Right ventricle myocardium superior (tissue), 1 donor: ENCODE measurements around the gene CAMK2B. TPM values are rescaled to one million over a fixed set of nuclear protein-coding genes. Genes with fewer than 3 reads are reported as not detected.
A peak's percentile ranks its signal among the peaks of the same experiment; 100 is the strongest.

Experiments
- ATAC-seq: fragments of 200-7000 bp; cut with Tn5 transposase; one replicate; pipeline ENCODE4 v1.9.1; 2020; ENCODE audit warnings: mild to moderate bottlenecking; ENCODE audit not compliant: poor library complexity
- DNase-seq: peaks from one replicate; pipeline ENCODE4 v3.0.0-alpha.2; 2020
- intact Hi-C: fragments of 100-400 bp; cut with DNase I; formaldehyde crosslinking; loops from one replicate; pipeline ENCODE4 v1.11.2; 2022
- total RNA-seq: library from RNA; stranded (reverse); fragmentation: NEBNext Ultra II Directional; extraction: Animal tissue kit (Norgen Biotek cat#: 25700); gene quantifications from one replicate; pipeline ENCODE4 v1.2.1, GENCODE V29; 2021
- donor health status: DM: no; HTN: yes; CAD: no; lungs with severe emphysema.

Gene CAMK2B
- total RNA-seq, 1 donor from 2014 or later, result 87.2 TPM

GRCh38 chr7:44194562-44195145 is 130.7 kb downstream of the CAMK2B start:
- ATAC-seq (no peak), DNase-seq (no peak)
- intact Hi-C loops, result loop anchor here (5.0 kb wide), 1 partner anchor 67 kb away; no protein-coding TSS in a partner anchor

GRCh38 chr7:44194069-44194468 is 131.3 kb downstream of the CAMK2B start:
- intact Hi-C loops, result no loop called here
- ATAC-seq (no peak), DNase-seq (no peak)

- ATAC-seq (no peak), DNase-seq (no peak)
- intact Hi-C loops, result no loop called here
Observed at GRCh38 chr7:44193011-44193802, 132.2 kb downstream of the CAMK2B start.

- intact Hi-C loops, result no loop called here
- DNase-seq (no peak), ATAC-seq (no peak)
Observed at GRCh38 chr7:44191171-44191570, 134.2 kb downstream of the CAMK2B start.

- no peak for DNase-seq
- intact Hi-C loops, result loop anchor here (5.0 kb wide), 1 partner anchor 53 kb away; no protein-coding TSS in a partner anchor
- ATAC-seq, result no peak
Observed at GRCh38 chr7:44189993-44190872, 135.2 kb downstream of the CAMK2B start.

GRCh38 chr7:44189286-44189992 is 136.0 kb downstream of the CAMK2B start, which contains the start of gene GCK:
TSS of gene GCK (minus strand) at chr7:44189439. CDS start at chr7:44188953, 486 bp downstream.
- intact Hi-C loops, result loop anchor here (5.0 kb wide), 1 partner anchor 52 kb away; no protein-coding TSS in a partner anchor
- DNase-seq, result no peak
- no peak for ATAC-seq

GRCh38 chr7:44188480-44189225 is 136.7 kb downstream of the CAMK2B start:
- intact Hi-C loops, result loop anchor here (5.0 kb wide), 1 partner anchor 51 kb away; no protein-coding TSS in a partner anchor
- ATAC-seq (no peak), DNase-seq (no peak)

GRCh38 chr7:44187636-44188416 is 137.6 kb downstream of the CAMK2B start:
- no peak for ATAC-seq
- intact Hi-C loops, result loop anchor here (5.0 kb wide), 1 partner anchor 51 kb away; no protein-coding TSS in a partner anchor
- DNase-seq, result no peak

GRCh38 chr7:44186736-44187135 is 138.7 kb downstream of the CAMK2B start:
- intact Hi-C loops, result loop anchor here (5.0 kb wide), 1 partner anchor 49 kb away; no protein-coding TSS in a partner anchor
- no peak for ATAC-seq
- no peak for DNase-seq

GRCh38 chr7:44185729-44186128 is 139.7 kb downstream of the CAMK2B start:
- ATAC-seq (no peak), DNase-seq (no peak)
- intact Hi-C loops, result loop anchor here (5.0 kb wide), 1 partner anchor 48 kb away; no protein-coding TSS in a partner anchor

GRCh38 chr7:44184873-44185446 is 140.4 kb downstream of the CAMK2B start:
- no peak for DNase-seq
- ATAC-seq, result no peak
- intact Hi-C loops, result loop anchor here (5.0 kb wide), 1 partner anchor 48 kb away; no protein-coding TSS in a partner anchor

GRCh38 chr7:44184206-44184872 is 141.1 kb downstream of the CAMK2B start:
- ATAC-seq (no peak), DNase-seq (no peak)
- intact Hi-C loops, result no loop called here

GRCh38 chr7:44183386-44183785 is 142.0 kb downstream of the CAMK2B start:
- DNase-seq (no peak), ATAC-seq (no peak)
- intact Hi-C loops, result no loop called here

- ATAC-seq (no peak), DNase-seq (no peak)
- intact Hi-C loops, result no loop called here
Observed at GRCh38 chr7:44182827-44183226, 142.6 kb downstream of the CAMK2B start.

- no peak for ATAC-seq
- intact Hi-C loops, result no loop called here
- no peak for DNase-seq
Observed at GRCh38 chr7:44180631-44181030, 144.8 kb downstream of the CAMK2B start.

- ATAC-seq (peak; percentile 31), DNase-seq (no peak)
- intact Hi-C loops, result no loop called here
Observed at GRCh38 chr7:44177570-44178131, 147.7 kb downstream of the CAMK2B start.
